AG09319 (cell line): ENCODE results near the gene GALNT9.

ENCODE experiments used
- DNase-seq: peaks from one replicate; pipeline ENCODE4 v3.0.0-alpha.2; 2010; ENCODE audit warnings: low read depth; ENCODE audit errors: extremely low read depth
- CTCF ChIP-seq: IDR thresholded peaks from 2 replicates; pipeline ENCODE4 v1.5.1; 2011; ENCODE audit warnings: low read depth, mild to moderate bottlenecking, inconsistent platforms, low read length, moderate library complexity

GALNT9 gene

GRCh38 chr12:132217800-132218526 lies 111.4 kb downstream of the GALNT9 start:
- TF ChIP-seq CTCF, result no peak
- DNase-seq, result no peak

- DNase-seq, result no peak
- TF ChIP-seq CTCF, result no peak
Observed at GRCh38 chr12:132217371-132217770, 112.0 kb downstream of the GALNT9 start.

GRCh38 chr12:132216354-132216987 lies 112.9 kb downstream of the GALNT9 start:
- DNase-seq, result no peak
- no peak for TF ChIP-seq CTCF

GRCh38 chr12:132215299-132215989 lies 113.9 kb downstream of the GALNT9 start:
- TF ChIP-seq CTCF, result no peak
- no peak for DNase-seq

GRCh38 chr12:132214891-132215290 lies 114.5 kb downstream of the GALNT9 start:
- TF ChIP-seq CTCF, result no peak
- no peak for DNase-seq

GRCh38 chr12:132214161-132214476 lies 115.3 kb downstream of the GALNT9 start:
- no peak for DNase-seq
- TF ChIP-seq CTCF, result no peak
